Stromal cell of bone marrow (primary cell): Measurements from ENCODE around the gene IL1RAPL1.

Source experiments
- DNase-seq: peaks from one replicate; pipeline ENCODE4 v3.0.0-alpha.2; 2012; ENCODE audit warnings: low read depth

Gene IL1RAPL1

GRCh38 chrX:29535212-29536162 lies 948.2 kb downstream of the IL1RAPL1 start:
- DNase-seq = no peak

GRCh38 chrX:29541038-29541437 lies 953.8 kb downstream of the IL1RAPL1 start:
- no peak for DNase-seq

GRCh38 chrX:29542152-29542551 lies 954.9 kb downstream of the IL1RAPL1 start:
- no peak for DNase-seq

DNA sequence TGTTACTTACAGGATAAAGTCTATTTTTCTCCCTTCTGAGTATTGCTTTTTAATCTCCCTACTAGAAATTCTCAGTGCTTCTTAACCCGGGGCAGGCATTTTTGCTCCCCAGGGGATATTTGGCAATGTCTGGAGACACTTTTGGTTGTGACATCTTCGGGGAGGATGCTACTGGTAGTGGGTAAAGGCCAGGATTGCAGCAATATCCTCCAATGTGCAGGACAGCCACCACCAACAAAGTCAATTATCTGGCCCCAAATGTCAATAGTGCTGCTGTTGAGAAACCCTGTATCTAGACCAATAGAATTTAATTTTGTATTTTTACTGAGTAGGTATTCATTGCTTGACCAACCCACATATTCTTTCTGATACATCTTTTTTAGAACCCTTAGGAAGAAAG lies 958.6 kb downstream of the IL1RAPL1 start:
- no peak for DNase-seq

- DNase-seq = no peak
These were observed 960.6 kb downstream of the IL1RAPL1 start for GRCh38 chrX:29547877-29548276.

DNA sequence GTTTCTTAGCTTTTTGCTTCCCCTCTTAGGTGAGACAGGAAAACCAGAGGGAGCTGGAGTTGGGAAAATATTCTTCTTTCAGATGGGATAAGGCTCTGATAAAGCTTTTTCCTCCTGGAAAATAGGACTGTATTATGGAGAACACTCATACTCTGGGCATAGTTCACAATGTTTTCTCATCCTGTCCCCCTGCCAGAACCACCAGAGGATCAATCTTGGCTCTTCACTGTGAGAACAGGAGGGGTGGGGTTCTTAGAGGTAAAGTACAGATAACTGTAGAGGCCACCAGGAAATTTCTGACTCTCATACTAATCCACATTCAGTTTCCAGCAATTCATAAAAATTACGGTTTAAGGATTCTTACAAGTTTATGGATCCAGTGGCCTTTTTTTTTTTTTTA lies 966.3 kb downstream of the IL1RAPL1 start:
- no peak for DNase-seq

GRCh38 chrX:29555465-29556091 lies 968.3 kb downstream of the IL1RAPL1 start:
- no peak for DNase-seq

DNA sequence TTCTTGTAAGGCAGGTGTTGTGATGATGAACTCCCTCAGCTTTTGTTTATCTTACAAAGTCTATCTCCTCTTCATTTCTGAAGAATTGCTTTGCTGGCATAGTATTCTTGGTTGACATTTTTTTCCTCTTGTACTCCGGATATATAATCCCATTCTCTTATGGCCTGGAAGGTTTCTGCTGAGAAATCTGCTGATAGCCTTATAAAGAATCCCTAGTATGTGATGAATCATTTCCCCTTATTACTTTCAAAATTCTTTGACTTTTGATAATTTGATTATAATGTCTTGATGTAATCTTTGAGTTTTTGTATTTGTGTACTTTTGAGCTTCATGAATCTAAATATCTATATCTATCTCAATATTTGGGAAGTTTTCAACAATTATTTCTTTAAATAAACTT lies 972.8 kb downstream of the IL1RAPL1 start:
- DNase-seq = no peak

DNA sequence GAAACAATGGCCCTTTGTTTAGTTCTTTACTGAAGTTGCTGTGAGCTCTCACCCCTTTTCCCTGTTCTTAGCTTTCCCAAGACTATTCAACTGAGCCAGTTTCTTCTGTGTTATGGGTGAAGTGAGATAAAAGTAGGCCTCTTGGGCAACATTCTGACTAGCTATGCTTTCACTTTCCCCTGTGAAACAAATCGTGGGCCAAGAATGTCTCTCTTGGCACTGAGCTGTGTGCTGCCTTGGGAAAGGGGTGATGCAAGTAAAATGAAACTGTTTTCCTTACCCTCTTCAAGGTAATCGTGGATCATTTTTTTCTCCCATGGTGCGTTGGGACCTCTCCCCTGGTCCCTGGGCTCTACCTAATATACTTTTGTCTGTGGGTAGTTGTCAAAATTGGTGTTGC lies 974.2 kb downstream of the IL1RAPL1 start:
- DNase-seq = peak; percentile 2

GRCh38 chrX:29580560-29580959 lies 993.3 kb downstream of the IL1RAPL1 start:
- DNase-seq = no peak

DNA sequence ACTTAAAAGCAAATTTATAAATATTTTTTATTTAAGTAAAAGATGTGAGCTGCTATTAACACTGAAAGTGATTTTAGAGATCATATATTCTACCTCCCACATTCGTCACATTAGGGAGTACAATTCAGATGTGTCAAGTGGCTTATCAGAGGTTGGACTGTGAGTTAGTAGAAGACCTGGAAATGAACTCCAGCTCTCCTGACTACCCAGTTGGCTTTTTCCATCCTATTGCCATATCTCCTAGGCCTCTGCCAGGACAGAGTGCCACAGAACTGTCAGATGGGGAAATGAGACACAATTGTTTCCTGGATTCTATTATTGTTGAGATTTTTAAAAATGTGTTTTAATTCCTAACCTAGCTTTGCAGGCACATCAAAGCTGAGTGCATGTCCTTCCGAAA lies 994.0 kb downstream of the IL1RAPL1 start:
- no peak for DNase-seq

- no peak for DNase-seq
These were observed 999.9 kb downstream of the IL1RAPL1 start for GRCh38 chrX:29587107-29587506.

DNA sequence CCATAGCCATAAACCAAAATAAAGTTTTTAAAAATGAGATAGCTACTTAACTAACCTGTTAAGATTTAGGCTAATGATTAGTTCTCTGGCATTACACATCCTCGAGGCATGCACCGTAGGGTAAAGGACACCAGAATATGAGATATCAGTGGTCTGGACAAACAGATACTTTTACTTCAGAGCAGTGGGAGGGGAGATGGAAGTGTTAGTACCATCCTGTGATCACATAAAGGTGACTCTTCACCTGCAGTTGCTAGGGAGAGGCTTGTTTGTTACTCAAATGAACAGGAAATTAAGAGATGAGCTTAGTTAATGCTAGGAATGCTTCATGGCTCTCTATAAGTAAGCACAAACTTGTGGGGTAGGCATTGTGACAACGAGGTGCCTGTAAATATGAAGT lies 1003.7 kb downstream of the IL1RAPL1 start:
- no peak for DNase-seq

DNA sequence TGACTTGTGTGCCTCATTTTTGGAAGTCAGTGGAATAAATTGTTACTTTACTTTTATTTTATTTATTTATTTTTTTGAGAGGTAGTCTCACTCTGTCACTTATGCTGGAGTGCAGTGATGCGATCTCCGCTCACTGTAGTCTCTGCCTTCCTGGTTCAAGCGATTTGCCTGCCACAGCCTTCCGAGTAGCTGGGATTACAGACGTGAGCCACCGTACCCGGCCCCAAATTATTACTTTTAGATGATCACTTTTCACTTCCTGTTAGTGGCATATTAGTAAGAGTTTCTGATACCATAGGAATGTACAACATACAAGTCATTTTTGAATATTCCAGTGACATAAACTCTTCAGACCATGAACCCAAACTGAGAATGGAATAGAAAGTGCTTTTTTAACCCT lies 1017.1 kb downstream of the IL1RAPL1 start:
- DNase-seq = no peak

DNA sequence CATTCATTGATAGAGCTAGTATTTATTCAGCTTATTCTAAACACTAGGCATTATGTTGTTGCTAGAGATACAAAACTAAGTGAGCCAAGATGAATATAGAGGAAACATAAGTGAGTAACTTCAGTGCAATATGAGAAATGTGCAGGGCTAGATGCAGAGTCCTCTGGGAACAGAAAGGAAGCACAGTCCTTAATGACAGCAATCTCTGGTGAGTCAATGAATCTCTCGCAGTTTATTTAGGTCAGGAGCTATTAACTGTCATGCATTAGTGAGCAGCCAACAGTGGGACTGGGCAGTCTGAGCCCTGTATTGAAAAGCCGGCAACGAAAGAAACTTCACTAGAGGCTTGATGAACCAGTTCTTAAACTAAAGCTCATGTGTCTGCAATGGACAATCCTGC lies 1030.0 kb downstream of the IL1RAPL1 start:
- DNase-seq = peak; percentile 29

GRCh38 chrX:29617725-29618124 lies 1030.5 kb downstream of the IL1RAPL1 start:
- no peak for DNase-seq

GRCh38 chrX:29627833-29628232 lies 1040.6 kb downstream of the IL1RAPL1 start:
- DNase-seq = no peak

GRCh38 chrX:29634516-29634915 lies 1047.3 kb downstream of the IL1RAPL1 start:
- no peak for DNase-seq

- no peak for DNase-seq
These were observed 1049.1 kb downstream of the IL1RAPL1 start for GRCh38 chrX:29636331-29636730.

- no peak for DNase-seq
These were observed 1052.9 kb downstream of the IL1RAPL1 start for GRCh38 chrX:29640106-29640505.

DNA sequence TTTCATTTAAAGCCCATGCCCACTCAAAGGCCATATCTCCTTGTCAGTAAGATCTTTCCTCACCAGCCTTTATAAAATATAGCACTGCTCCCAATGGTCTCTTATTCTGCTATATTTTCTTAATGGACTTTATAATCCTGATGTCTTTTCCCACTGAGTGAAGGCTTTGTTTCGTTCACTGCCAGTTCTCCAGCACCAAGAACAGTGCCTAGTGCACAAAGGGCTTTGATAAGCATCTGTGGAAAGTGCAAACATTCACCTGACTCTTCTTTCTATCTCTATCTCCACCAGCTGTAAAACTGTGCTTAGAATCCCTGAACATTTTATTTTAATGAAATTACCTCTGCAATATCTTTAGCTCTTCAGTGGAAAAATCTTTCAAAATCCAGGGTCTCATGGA lies 1054.2 kb downstream of the IL1RAPL1 start:
- DNase-seq = no peak

DNA sequence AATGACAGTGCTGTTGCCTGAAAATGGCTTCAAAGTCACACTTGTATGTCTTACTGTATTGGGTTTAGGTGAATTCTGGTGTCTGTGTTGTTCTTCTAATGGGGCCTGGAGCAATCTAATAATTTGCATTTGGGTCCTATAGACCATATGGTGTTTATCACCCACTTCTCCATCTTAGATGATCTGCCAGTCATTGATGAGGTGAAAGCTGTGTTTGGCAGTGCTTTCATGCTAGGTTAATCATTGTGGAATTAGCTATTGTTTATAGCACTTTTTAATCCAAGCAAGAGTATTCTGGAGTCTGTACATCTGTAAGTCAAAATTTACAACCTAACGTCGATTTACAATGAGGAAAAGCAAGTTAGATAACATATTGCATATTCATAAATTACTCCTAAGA lies 1055.9 kb downstream of the IL1RAPL1 start:
- DNase-seq = no peak

DNA sequence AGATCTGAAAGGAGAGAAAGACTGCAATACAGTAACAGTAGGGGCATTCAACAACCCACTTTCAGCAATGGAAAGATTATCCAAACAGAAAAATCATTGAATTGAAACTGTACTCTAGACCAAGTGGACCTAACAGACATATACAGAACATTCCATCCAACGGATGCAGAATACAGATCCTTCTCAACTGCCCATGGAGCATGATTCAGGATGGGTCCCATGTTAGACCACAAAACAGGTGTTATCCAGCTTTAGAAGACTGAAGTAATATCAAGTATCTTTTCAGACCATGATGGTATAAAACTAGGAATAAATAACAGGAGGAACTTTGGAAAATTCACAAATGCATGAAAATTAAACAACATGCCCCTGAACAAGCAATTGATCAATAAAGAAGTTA lies 1060.9 kb downstream of the IL1RAPL1 start:
- no peak for DNase-seq

GRCh38 chrX:29652484-29652883 lies 1065.2 kb downstream of the IL1RAPL1 start:
- no peak for DNase-seq
